Natural killer cell (primary cell): ENCODE results near the gene SH3BP5L. TPM values are rescaled to one million over a fixed set of nuclear protein-coding genes. Genes with fewer than 3 reads are reported as not detected.
"Not testable (repeated sequence)": the region's sequence is repeated elsewhere in the genome, so short reads cannot be mapped to it uniquely, and the experiment has no call there.

Experiments used
- ATAC-seq, 3 donors: fragments of 150-1000 bp in 2 of 3; fragments of 200-7000 bp in 1 of 3; cut with Tn5 transposase; 1 replicate in 1 of 3; 2 replicates in 2 of 3; pipeline ENCODE4 v1.10.0; 2021; ENCODE audit warnings: mild to moderate bottlenecking in 2 of 3, moderate library complexity in 2 of 3
- DNase-seq, 2 donors: peaks; one replicate each; pipeline versions ENCODE4 v3.0.0 to v3.0.0-alpha.2; 2013 to 2021; ENCODE audit warnings: mixed read lengths in 1 of 2
- H3K27ac ChIP-seq: one replicate; pipeline ENCODE4 v1.5.1; 2013; ENCODE audit warnings: mild to moderate bottlenecking, low read length
- H3K27me3 ChIP-seq: one replicate; pipeline ENCODE4 v1.6.1; 2013; ENCODE audit warnings: low read length; ENCODE audit not compliant: control insufficient read depth, insufficient read depth
- H3K36me3 ChIP-seq: one replicate; pipeline ENCODE4 v1.6.1; 2013; ENCODE audit warnings: low read length; ENCODE audit not compliant: control insufficient read depth, insufficient read depth
- H3K4me1 ChIP-seq: one replicate; pipeline ENCODE4 v1.6.1; 2013; ENCODE audit warnings: low read length; ENCODE audit not compliant: control insufficient read depth, insufficient read depth
- H3K4me3 ChIP-seq: one replicate; pipeline ENCODE4 v1.5.1; 2013; ENCODE audit warnings: low read length
- H3K9me3 ChIP-seq: one replicate; pipeline ENCODE4 v1.6.1; 2013; ENCODE audit warnings: low read length; ENCODE audit not compliant: control insufficient read depth, insufficient read depth
- H3K27ac Mint-ChIP-seq, 2 donors: one replicate each; pipeline ENCODE4 v1.8.0; 2022; ENCODE audit warnings: mild to moderate bottlenecking in 2 of 2, mixed read lengths in 2 of 2, moderate library complexity in 1 of 2
- H3K27me3 Mint-ChIP-seq, 2 donors: one replicate each; pipeline ENCODE4 v1.8.0; 2022; ENCODE audit warnings: low read depth in 2 of 2, mixed read lengths in 2 of 2
- H3K36me3 Mint-ChIP-seq: one replicate; pipeline ENCODE4 v1.8.0; 2022; ENCODE audit warnings: mixed read lengths
- H3K4me1 Mint-ChIP-seq, 2 donors: one replicate each; pipeline ENCODE4 v1.8.0; 2022; ENCODE audit warnings: mixed read lengths in 2 of 2
- H3K4me3 Mint-ChIP-seq: one replicate; pipeline ENCODE4 v1.8.0; 2022; ENCODE audit warnings: mild to moderate bottlenecking, moderate library complexity, mixed read lengths
- H3K9me3 Mint-ChIP-seq, 2 donors: one replicate each; pipeline ENCODE4 v1.8.0; 2022; ENCODE audit warnings: mixed read lengths in 2 of 2
- CTCF ChIP-seq: fragments of 200-600 bp; IDR thresholded peaks from one replicate; pipeline ENCODE4 v1.8.0; 2022; ENCODE audit warnings: antibody characterized with exemption
- WGBS: methylation state at CpG from one replicate; pipeline ENCODE4 v1.1.7; 2013; ENCODE audit warnings: missing lambda C conversion rate; ENCODE audit not compliant: insufficient coverage; 5-methylcytosine and 5-hydroxymethylcytosine counted together
- intact Hi-C: fragments of 100-400 bp; cut with micrococcal nuclease; formaldehyde crosslinking; loops from one replicate; pipeline ENCODE4 v1.14.2; 2022
- total RNA-seq, 4 donors: library from RNA; stranded (reverse); fragments of 120-200 nt in 1 of 4; gene quantifications; one replicate each; pipeline versions ENCODE4 v1.2.3 to v1.2.4, GENCODE V29; 2013 to 2022

SH3BP5L gene
- total RNA-seq, 3 donors from 2014 or later (not counting 1 experiment from before 2014, with no cell fraction given) = 19.0 to 27.5 (median 22.9) TPM

DNA sequence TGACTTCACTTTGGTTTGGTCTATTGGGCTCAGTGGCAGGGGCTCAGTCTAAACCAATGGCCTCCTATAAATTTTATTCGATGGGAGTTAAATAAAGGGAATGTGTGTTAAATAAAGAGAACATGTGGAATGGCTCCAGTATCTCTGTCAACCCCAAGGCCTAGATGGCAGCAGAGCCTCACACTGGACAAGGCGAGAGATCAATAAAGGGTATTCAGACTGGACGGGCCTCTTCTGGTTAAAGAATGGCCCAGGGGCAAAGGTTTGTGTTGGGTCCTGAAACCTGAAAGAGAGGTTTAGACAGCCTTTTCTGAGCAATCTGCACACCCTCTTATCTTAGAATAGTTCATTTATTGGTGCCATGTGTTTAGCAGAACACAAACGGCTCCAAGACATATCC lies 34.7 kb downstream of the SH3BP5L start:
- no peaks in the 10 kb centered on the region for H3K4me1 Mint-ChIP-seq
- WGBS = 93% methylated on average over 4 of the region's 4 CpGs
- peaks cover 0 to 11% of the 10 kb centered on the region in 2 donors for H3K27me3 Mint-ChIP-seq
- Histone ChIP-seq H3K9me3 (no peaks in the 10 kb centered on the region), H3K27me3 (no peaks in the 10 kb centered on the region), H3K4me1 (no peaks in the 10 kb centered on the region), H3K36me3 (no peaks in the 10 kb centered on the region), H3K27ac (no peak overlapping the region), H3K4me3 (no peak overlapping the region)
- H3K27ac Mint-ChIP-seq = no peak overlapping the region
- no peak overlapping the region for H3K4me3 Mint-ChIP-seq
- intact Hi-C loops = no loop called here
- peaks cover 2 to 3% of the 10 kb centered on the region in 2 donors for H3K9me3 Mint-ChIP-seq
- TF ChIP-seq CTCF = no peak
- DNase-seq (no peak), ATAC-seq (no peak)
- peaks cover 7% of the 10 kb centered on the region for H3K36me3 Mint-ChIP-seq

- H3K4me1 Mint-ChIP-seq = no peaks in the 10 kb centered on the region
- no peaks in the 10 kb centered on the region for H3K4me1 ChIP-seq
- WGBS = 89% methylated on average over 5 of the region's 5 CpGs
Measured at GRCh38 chr1:248790456-248790855, 35.3 kb downstream of the SH3BP5L start.

GRCh38 chr1:248789337-248789736 lies 36.4 kb downstream of the SH3BP5L start:
- H3K4me1 ChIP-seq, H3K36me3 Mint-ChIP-seq, H3K9me3 ChIP-seq, H3K27ac Mint-ChIP-seq, intact Hi-C loops, H3K27ac ChIP-seq, H3K4me3 Mint-ChIP-seq, DNase-seq, H3K27me3 ChIP-seq, H3K9me3 Mint-ChIP-seq, H3K36me3 ChIP-seq, H3K4me1 Mint-ChIP-seq, ATAC-seq, H3K4me3 ChIP-seq: not testable (repeated sequence)
- 67% methylated on average over 1 of the region's 2 CpGs for WGBS
- peaks cover 0 to 11% of the 10 kb centered on the region in 2 donors for H3K27me3 Mint-ChIP-seq

More at GRCh38 chr1:248790456-248790855, 35.3 kb downstream of the SH3BP5L start:
- Histone ChIP-seq H3K27ac (no peak overlapping the region), H3K4me3 (no peak overlapping the region), H3K9me3 (no peaks in the 10 kb centered on the region), H3K27me3 (no peaks in the 10 kb centered on the region), H3K36me3 (no peaks in the 10 kb centered on the region)
- DNase-seq (no peak), ATAC-seq (no peak)
- Mint-ChIP-seq H3K9me3 (peaks cover 2 to 3% of the 10 kb centered on the region in 2 donors), H3K4me3 (no peak overlapping the region), H3K36me3 (peaks cover 7% of the 10 kb centered on the region), H3K27me3 (peaks cover 0 to 11% of the 10 kb centered on the region in 2 donors), H3K27ac (no peak overlapping the region)
- no peak for TF ChIP-seq CTCF
- intact Hi-C loops = no loop called here

- no peak overlapping the region for H3K4me3 ChIP-seq
- intact Hi-C loops = no loop called here
- H3K4me3 Mint-ChIP-seq = no peak overlapping the region
- no peaks in the 10 kb centered on the region for H3K9me3 Mint-ChIP-seq
- no peaks in the 10 kb centered on the region for H3K4me1 ChIP-seq
- no peaks in the 10 kb centered on the region for H3K9me3 ChIP-seq
- H3K4me1 Mint-ChIP-seq = no peaks in the 10 kb centered on the region
- no peak for ATAC-seq
- peaks cover 0 to 15% of the 10 kb centered on the region in 2 donors for H3K27me3 Mint-ChIP-seq
- no peaks in the 10 kb centered on the region for H3K36me3 ChIP-seq
- H3K27ac ChIP-seq = no peak overlapping the region
- DNase-seq = no peak
- no peak for TF ChIP-seq CTCF
- WGBS = 86% methylated on average over 2 of the region's 3 CpGs
- no peak overlapping the region for H3K27ac Mint-ChIP-seq
- no peaks in the 10 kb centered on the region for H3K36me3 Mint-ChIP-seq
- H3K27me3 ChIP-seq = no peaks in the 10 kb centered on the region
Measured at GRCh38 chr1:248788327-248788726, 37.4 kb downstream of the SH3BP5L start.
